Mucosa of descending colon (tissue), 3 donors: ENCODE measurements around the gene NXPE2. TPM values are rescaled to one million over a fixed set of nuclear protein-coding genes. Genes with fewer than 3 reads are reported as not detected.

Source experiments
- ATAC-seq: fragments of 200-7000 bp; cut with Tn5 transposase; one replicate; pipeline ENCODE4 v1.9.1; 2020; ENCODE audit warnings: mild to moderate bottlenecking, moderate library complexity
- DNase-seq, 3 donors: peaks; one replicate each; pipeline ENCODE4 v3.0.0-alpha.2; 2020
- H3K36me3 ChIP-seq: fragments of 200-600 bp; one replicate; pipeline ENCODE4 v1.8.0; 2021; ENCODE audit warnings: low read depth, mild to moderate bottlenecking
- H3K4me1 ChIP-seq: fragments of 200-600 bp; one replicate; pipeline ENCODE4 v1.8.0; 2021; ENCODE audit warnings: low read depth, mild to moderate bottlenecking
- H3K4me3 ChIP-seq: fragments of 200-600 bp; one replicate; pipeline ENCODE4 v1.8.0; 2021; ENCODE audit warnings: mild to moderate bottlenecking
- H3K9me3 ChIP-seq: fragments of 200-600 bp; one replicate; pipeline ENCODE4 v1.8.0; 2021; ENCODE audit warnings: mild to moderate bottlenecking
- intact Hi-C, 2 donors: fragments of 100-400 bp; cut with DNase I in 1 of 2; cut with micrococcal nuclease in 1 of 2; formaldehyde crosslinking; loops; one replicate each; pipeline versions ENCODE4 v1.11.0 to v1.11.1; 2022; cut with DNase I, micrococcal nuclease
- total RNA-seq, 3 donors: library from RNA; stranded (reverse); fragmentation: NEBNext Ultra II Directional in 2 of 3; extraction: Animal tissue kit (Norgen Biotek cat#: 25700) in 2 of 3; gene quantifications; one replicate each; pipeline versions ENCODE4 v1.2.1 to v1.2.4, GENCODE V29; 2021 to 2023
- TF ChIP-seq, protein P1 (sequence below): fragments of 200-600 bp; IDR thresholded peaks from one replicate; pipeline ENCODE4 v1.8.0; 2022; ENCODE audit warnings: antibody characterized with exemption, mild to moderate bottlenecking
- donor health status: DM: no; HTN: no; CAD: no; lungs with moderate emphysema.
- donor health status: DM: no; HTN: no; CAD: no.
- donor health status: DM: no; HTN: yes; CAD: no.

The NXPE2 gene
- total RNA-seq, 3 donors from 2014 or later, result 20.4 to 43.8 (median 24.9) TPM

DNA sequence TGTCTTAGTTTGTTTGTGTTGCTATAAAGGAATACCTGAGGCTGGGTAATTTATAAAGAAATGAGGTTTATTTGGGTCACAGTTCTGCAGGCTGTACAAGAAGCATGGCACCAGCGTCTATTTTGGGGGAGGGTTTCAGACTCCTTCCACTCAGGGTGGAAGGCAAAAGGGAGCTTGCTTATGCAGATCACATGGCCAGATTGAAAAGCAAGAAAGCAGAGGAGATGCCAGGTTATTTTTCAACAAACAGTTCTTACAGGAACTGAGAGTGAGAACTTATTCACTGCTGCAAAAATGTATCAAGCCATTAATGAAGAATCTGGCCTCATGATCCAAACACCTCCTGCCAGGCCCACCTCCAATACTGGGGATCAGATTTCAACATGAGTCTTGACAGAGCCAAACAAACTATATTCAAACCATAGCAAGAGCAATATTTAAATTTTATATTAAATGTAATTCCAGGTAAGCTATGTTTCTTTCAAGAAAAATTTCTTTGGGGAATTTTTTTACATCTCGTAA is 66.9 kb downstream of the NXPE2 start:
- DNase-seq, result no peak
- Histone ChIP-seq H3K4me1 (no peaks in the 10 kb centered on the region), H3K4me3 (no peak overlapping the region), H3K9me3 (no peaks in the 10 kb centered on the region), H3K36me3 (no peaks in the 10 kb centered on the region)
- intact Hi-C loops, result no loop called here
- ATAC-seq, result no peak
- TF ChIP-seq, protein P1, sequence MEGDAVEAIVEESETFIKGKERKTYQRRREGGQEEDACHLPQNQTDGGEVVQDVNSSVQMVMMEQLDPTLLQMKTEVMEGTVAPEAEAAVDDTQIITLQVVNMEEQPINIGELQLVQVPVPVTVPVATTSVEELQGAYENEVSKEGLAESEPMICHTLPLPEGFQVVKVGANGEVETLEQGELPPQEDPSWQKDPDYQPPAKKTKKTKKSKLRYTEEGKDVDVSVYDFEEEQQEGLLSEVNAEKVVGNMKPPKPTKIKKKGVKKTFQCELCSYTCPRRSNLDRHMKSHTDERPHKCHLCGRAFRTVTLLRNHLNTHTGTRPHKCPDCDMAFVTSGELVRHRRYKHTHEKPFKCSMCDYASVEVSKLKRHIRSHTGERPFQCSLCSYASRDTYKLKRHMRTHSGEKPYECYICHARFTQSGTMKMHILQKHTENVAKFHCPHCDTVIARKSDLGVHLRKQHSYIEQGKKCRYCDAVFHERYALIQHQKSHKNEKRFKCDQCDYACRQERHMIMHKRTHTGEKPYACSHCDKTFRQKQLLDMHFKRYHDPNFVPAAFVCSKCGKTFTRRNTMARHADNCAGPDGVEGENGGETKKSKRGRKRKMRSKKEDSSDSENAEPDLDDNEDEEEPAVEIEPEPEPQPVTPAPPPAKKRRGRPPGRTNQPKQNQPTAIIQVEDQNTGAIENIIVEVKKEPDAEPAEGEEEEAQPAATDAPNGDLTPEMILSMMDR, result no peak

DNA sequence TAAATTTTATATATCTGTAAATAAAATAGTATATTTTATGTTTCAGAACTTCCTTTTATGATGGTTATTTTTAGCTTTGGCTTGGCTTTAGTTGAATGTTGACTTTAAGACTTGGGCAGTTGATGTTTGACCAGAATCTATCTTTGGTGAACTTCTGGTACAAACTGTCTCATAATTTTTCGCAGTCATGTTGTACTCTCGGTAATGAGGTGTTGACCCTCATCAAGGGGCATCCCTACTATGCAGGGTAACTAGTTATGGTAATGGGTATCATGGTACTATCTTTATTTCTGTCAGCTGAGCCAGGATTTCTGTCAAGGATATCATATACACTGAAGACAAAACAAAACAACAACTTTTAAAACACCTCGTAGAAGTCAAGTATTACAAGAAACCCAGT is 67.7 kb downstream of the NXPE2 start:
- TF ChIP-seq, protein P1, result no peak
- ATAC-seq, result no peak

More for the DNA sequence above, 67.7 kb downstream of the NXPE2 start:
- intact Hi-C loops, result no loop called here
- no peaks in the 10 kb centered on the region for H3K4me1 ChIP-seq
- no peaks in the 10 kb centered on the region for H3K9me3 ChIP-seq
- H3K4me3 ChIP-seq, result no peak overlapping the region
- H3K36me3 ChIP-seq, result no peaks in the 10 kb centered on the region
- no peak for DNase-seq

Other genes starting within 250 kb of the NXPE2 start
- gene REXO2, start 239.1 kb upstream of the NXPE2 start, total RNA-seq, result 10 to 100 TPM; 38.4 to 92.7 (median 48.2) TPM
- 100 to 1,000 TPM; 139 to 414 (median 194) TPM for gene NXPE1, start 118.6 kb upstream of the NXPE2 start, total RNA-seq
- 100 to 1,000 TPM in 2 of 3 donors, 10 to 100 TPM in 1; 64.4 to 283 (median 183) TPM for gene NXPE4, start 82.7 kb upstream of the NXPE2 start, total RNA-seq